ENCODE results near the gene SMIM27.

- no peak for TF ChIP-seq CTCF (IDR thresholded peaks at IDR 0.05; ENCODE audit: insufficient read depth, low read length, poor library complexity, severe bottlenecking)
- TF ChIP-seq EZH2phosphoT487 (conservative IDR thresholded peaks at IDR 0.05; ENCODE audit: low read length): no peak
Measured at GRCh38 chr9:32545884-32546283, 6.2 kb upstream of the SMIM27 start.
